Measurements from ENCODE around the gene SELPLG.

The SELPLG gene

GRCh38 chr12:108573317-108573716 lies 60.4 kb downstream of the SELPLG start:
- DNase-seq (ENCODE audit: low read depth): no peak
- no peak for TF ChIP-seq CTCF (IDR thresholded peaks at IDR 0.05; ENCODE audit: control insufficient read depth, extremely low read depth, insufficient read depth)
- no peak overlapping the region for H3K4me3 ChIP-seq (ENCODE audit: low read depth, low read length)

GRCh38 chr12:108572166-108572790 lies 61.4 kb downstream of the SELPLG start:
- DNase-seq (ENCODE audit: low read depth): no peak
- H3K4me3 ChIP-seq (ENCODE audit: low read depth, low read length): no peak overlapping the region
- TF ChIP-seq CTCF (IDR thresholded peaks at IDR 0.05; ENCODE audit: control insufficient read depth, extremely low read depth, insufficient read depth): no peak
